ENCODE results near the gene MUC12. TPM values are rescaled to one million over a fixed set of nuclear protein-coding genes. Genes with fewer than 3 reads are reported as not detected.
A peak's percentile ranks its signal among the peaks of the same experiment; 100 is the strongest.

MUC12 gene
- total RNA-seq, 6 experiments from 2014 or later: not detected

DNA sequence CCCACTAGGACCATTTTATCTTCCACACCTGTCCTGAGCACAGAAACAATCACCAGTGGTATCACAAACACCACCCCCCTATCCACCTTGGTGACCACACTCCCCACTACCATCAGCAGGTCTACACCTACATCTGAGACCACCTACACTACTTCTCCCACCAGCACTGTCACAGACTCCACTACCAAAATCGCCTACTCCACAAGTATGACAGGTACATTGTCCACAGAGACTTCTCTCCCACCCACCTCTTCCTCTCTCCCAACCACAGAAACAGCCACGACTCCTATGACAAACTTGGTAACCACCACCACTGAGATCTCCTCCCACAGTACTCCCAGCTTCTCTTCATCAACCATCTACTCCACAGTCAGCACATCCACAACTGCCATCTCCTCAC is 16.7 kb upstream of the MUC12 start:
- intact Hi-C loops (cut with DNase I): no loop called here
- Histone ChIP-seq H3K27ac (no peak overlapping the region), H3K4me1 (peaks cover 0 to 13% (median 0%) of the 10 kb centered on the region in 4 donors), H3K36me3 (peaks cover 0 to 10% (median 3%) of the 10 kb centered on the region in 4 donors), H3K27me3 (no peaks in the 10 kb centered on the region), H3K4me3 (no peak overlapping the region), H3K9me3 (no peaks in the 10 kb centered on the region)
- ATAC-seq: no peak
- TF ChIP-seq CTCF (IDR thresholded peaks at IDR 0.05) (no peak), POLR2A (IDR thresholded peaks at IDR 0.05) (no peak)
- no peak for DNase-seq
- WGBS (ENCODE audit: insufficient coverage, low coverage, low lambda C conversion rate, missing lambda C conversion rate): 44% methylated on average over 2 of the region's 2 CpGs

DNA sequence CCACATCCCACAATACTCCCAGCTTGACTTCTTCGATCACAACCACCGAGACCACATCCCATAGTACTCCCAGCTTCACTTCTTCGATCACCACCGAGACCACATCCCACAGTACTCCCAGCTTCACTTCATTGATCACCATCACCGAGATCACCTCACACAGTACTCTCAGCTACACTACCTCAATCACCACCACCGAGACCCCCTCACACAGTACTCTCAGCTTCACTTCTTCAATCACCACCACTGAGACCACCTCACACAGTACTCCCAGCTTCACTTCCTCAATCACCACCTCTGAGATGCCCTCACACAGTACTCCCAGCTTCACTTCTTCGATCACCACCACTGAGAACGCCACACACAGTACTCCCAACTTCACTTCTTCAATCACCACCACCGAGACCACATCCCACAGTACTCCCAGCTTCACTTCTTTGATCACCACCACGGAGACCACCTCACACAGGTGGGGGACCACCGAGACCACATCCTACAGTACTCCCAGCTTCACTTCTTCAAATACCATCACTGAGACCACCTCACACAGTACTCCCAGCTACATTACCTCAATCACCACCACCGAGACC is 11.4 kb upstream of the MUC12 start:
- no peaks in the 10 kb centered on the region for H3K4me1 ChIP-seq
- TF ChIP-seq POLR2A (IDR thresholded peaks at IDR 0.05) (no peak), CTCF (IDR thresholded peaks at IDR 0.05) (no peak)
- H3K9me3 ChIP-seq: no peaks in the 10 kb centered on the region
- no peak overlapping the region for H3K4me3 ChIP-seq
- no peak for DNase-seq
- no peaks in the 10 kb centered on the region for H3K27me3 ChIP-seq
- peaks cover 0 to 31% (median 6%) of the 10 kb centered on the region in 4 donors for H3K36me3 ChIP-seq
- ATAC-seq: peak in 1 of 4 donors; percentile 6
- intact Hi-C loops (cut with DNase I): no loop called here
- 47% methylated on average over 11 of the region's 12 CpGs for WGBS (ENCODE audit: insufficient coverage, low coverage, low lambda C conversion rate, missing lambda C conversion rate)
- H3K27ac ChIP-seq: no peak overlapping the region

DNA sequence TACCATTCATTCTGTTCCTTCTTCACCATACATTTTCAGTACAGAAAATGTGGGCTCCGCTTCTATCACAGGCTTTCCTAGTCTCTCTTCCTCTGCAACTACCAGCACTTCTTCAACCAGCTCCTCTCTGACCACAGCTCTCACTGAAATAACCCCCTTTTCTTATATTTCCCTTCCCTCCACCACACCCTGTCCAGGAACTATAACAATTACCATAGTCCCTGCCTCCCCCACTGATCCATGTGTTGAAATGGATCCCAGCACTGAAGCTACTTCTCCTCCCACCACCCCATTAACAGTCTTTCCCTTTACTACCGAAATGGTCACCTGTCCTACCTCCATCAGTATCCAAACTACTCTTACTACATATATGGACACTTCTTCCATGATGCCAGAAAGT is 9.5 kb upstream of the MUC12 start:
- TF ChIP-seq CTCF (IDR thresholded peaks at IDR 0.05): no peak
- no peak for TF ChIP-seq POLR2A (IDR thresholded peaks at IDR 0.05)
- Histone ChIP-seq H3K4me3 (no peak overlapping the region), H3K9me3 (no peaks in the 10 kb centered on the region), H3K4me1 (no peaks in the 10 kb centered on the region), H3K27ac (no peak overlapping the region), H3K36me3 (peaks cover 0 to 35% (median 5%) of the 10 kb centered on the region in 4 donors), H3K27me3 (no peaks in the 10 kb centered on the region)
- no peak for DNase-seq
- no peak for ATAC-seq
- 59% methylated on average over 2 of the region's 2 CpGs for WGBS (ENCODE audit: insufficient coverage, low coverage, low lambda C conversion rate, missing lambda C conversion rate)
- intact Hi-C loops (cut with DNase I): loop anchor here in 1 of 2 donors (10.0 kb wide), 1 partner anchor 95 kb away; no protein-coding TSS in a partner anchor

DNA sequence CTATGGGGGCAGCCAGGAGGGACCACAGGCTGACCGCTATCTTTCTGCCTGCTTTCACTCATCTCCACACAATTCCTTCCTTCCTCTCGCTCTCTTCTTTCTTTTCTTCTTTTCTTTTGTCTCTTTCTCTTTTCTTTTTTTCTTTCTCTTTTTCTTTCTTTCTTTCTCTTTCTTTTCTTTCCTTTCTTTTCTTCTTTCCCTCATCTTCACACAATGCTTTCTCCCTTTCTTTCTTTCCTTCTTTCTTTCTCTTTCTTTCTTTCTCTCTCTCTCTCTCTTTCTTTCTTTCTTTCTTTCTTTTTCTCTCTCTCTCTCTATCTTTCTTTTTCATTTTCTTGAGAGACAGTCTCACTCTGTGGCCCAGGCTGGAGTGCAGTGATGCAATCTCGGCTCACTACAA is 6.8 kb upstream of the MUC12 start:
- TF ChIP-seq CTCF (IDR thresholded peaks at IDR 0.05): no peak
- TF ChIP-seq POLR2A (IDR thresholded peaks at IDR 0.05): no peak
- H3K4me3 ChIP-seq: no peak overlapping the region
- intact Hi-C loops (cut with DNase I): loop anchor here in 1 of 2 donors (10.0 kb wide), 1 partner anchor 92 kb away; no protein-coding TSS in a partner anchor
- 80% methylated on average over 3 of the region's 3 CpGs for WGBS (ENCODE audit: insufficient coverage, low coverage, low lambda C conversion rate, missing lambda C conversion rate)
- H3K27ac ChIP-seq: no peak overlapping the region
- H3K36me3 ChIP-seq: peaks cover 0 to 45% (median 5%) of the 10 kb centered on the region in 4 donors
- no peaks in the 10 kb centered on the region for H3K27me3 ChIP-seq
- H3K9me3 ChIP-seq: no peaks in the 10 kb centered on the region
- ATAC-seq (no peak), DNase-seq (no peak)
- H3K4me1 ChIP-seq: peaks cover 0 to 4% (median 0%) of the 10 kb centered on the region in 4 donors
